SK-N-SH (cell line): ENCODE data around the gene CCDC61. TPM values are rescaled to one million over a fixed set of nuclear protein-coding genes. Genes with fewer than 3 reads are reported as not detected.
A peak's percentile ranks its signal among the peaks of the same experiment; 100 is the strongest.

ENCODE experiments used
- CTCF ChIA-PET: fragments of 300-600, 350-600 bp; formaldehyde crosslinking; extraction: SDS; loops from one replicate; lab custom pipeline; 2021; lab: Yijun Ruan, JAX
- POLR2A ChIA-PET: fragments of 350-600 bp; sonication (Branson Sonifier 250); formaldehyde crosslinking; extraction: SDS; loops from one replicate; lab custom pipeline; 2020; ENCODE audit warnings: antibody characterized with exemption, inconsistent platforms; lab: Yijun Ruan, JAX
- DNase-seq: peaks from one replicate; pipeline ENCODE4 v3.0.0; 2012
- H2AFZ ChIP-seq: fragments of 200-600 bp; sonication (generic); 2 replicates; pipeline ENCODE4 v1.8.1; 2016; ENCODE audit warnings: antibody characterized with exemption, mild to moderate bottlenecking, low read depth
- H3F3A ChIP-seq: fragments of 200-600 bp; sonication (generic); replicated peaks from 2 replicates; pipeline ENCODE3; 2016; ENCODE audit warnings: antibody characterized with exemption, mild to moderate bottlenecking; ENCODE audit not compliant: insufficient read depth
- H3K27ac ChIP-seq, 2 experiments: fragments of 200-500 bp in 1 of 2; fragments of 200-600 bp in 1 of 2; sonication (Bioruptor generic) in 1 of 2; sonication (generic), shearing (Covaris generic) in 1 of 2; 2 replicates each; pipeline versions ENCODE4 v1.5.1 to v1.6.1; 2014 to 2016; ENCODE audit warnings: low read depth in 2 of 2, inconsistent platforms in 1 of 2, low read length in 1 of 2, mild to moderate bottlenecking in 1 of 2, mixed read lengths in 1 of 2
- H3K27me3 ChIP-seq: fragments of 200-600 bp; sonication (generic), shearing (Covaris generic); 2 replicates; pipeline ENCODE4 v1.6.1; 2016; ENCODE audit warnings: mixed run types; ENCODE audit not compliant: insufficient read depth
- H3K36me3 ChIP-seq, 2 experiments: fragments of 200-500 bp in 1 of 2; fragments of 200-600 bp in 1 of 2; sonication (Bioruptor generic) in 1 of 2; sonication (generic) in 1 of 2; replicated peaks in 1 of 2; 2 replicates each; pipeline versions ENCODE3 to v1.5.1; 2014 to 2016; ENCODE audit warnings: low read length in 1 of 2, mild to moderate bottlenecking in 1 of 2; ENCODE audit not compliant: insufficient read depth in 2 of 2, control insufficient read depth in 1 of 2
- H3K4me1 ChIP-seq, 2 experiments: fragments of 200-500 bp in 1 of 2; fragments of 200-600 bp in 1 of 2; sonication (Bioruptor generic) in 1 of 2; sonication (generic), shearing (Covaris generic) in 1 of 2; 2 replicates each; pipeline versions ENCODE4 v1.5.1 to v1.6.1; 2014 to 2016; ENCODE audit warnings: low read depth in 1 of 2, low read length in 1 of 2, mixed run types in 1 of 2; ENCODE audit not compliant: insufficient read depth in 2 of 2, control insufficient read depth in 1 of 2
- H3K4me2 ChIP-seq: fragments of 200-600 bp; sonication (generic), shearing (Covaris generic); 2 replicates; pipeline ENCODE4 v1.6.1; 2017; ENCODE audit warnings: mixed run types
- H3K4me3 ChIP-seq, 2 experiments: fragments of 200-500 bp in 1 of 2; fragments of 200-600 bp in 1 of 2; sonication (Bioruptor generic) in 1 of 2; sonication (generic), shearing (Covaris generic) in 1 of 2; 2 replicates each; pipeline versions ENCODE4 v1.5.1 to v1.8.1; 2014 to 2016; ENCODE audit warnings: low read depth in 2 of 2, inconsistent platforms in 1 of 2, low read length in 1 of 2, mild to moderate bottlenecking in 1 of 2, mixed read lengths in 1 of 2, moderate library complexity in 1 of 2
- H3K79me2 ChIP-seq: fragments of 200-600 bp; sonication (generic); 2 replicates; pipeline ENCODE4 v1.8.1; 2017; ENCODE audit warnings: mild to moderate bottlenecking; ENCODE audit not compliant: insufficient read depth
- H3K9ac ChIP-seq: fragments of 200-600 bp; sonication (generic); 2 replicates; pipeline ENCODE4 v1.6.1; 2017; ENCODE audit warnings: mixed run types
- H3K9me2 ChIP-seq: fragments of 200-600 bp; sonication (generic); 2 replicates; pipeline ENCODE4 v1.6.1; 2017; ENCODE audit warnings: mixed run types
- H3K9me3 ChIP-seq: fragments of 200-600 bp; sonication (generic); 2 replicates; pipeline ENCODE4 v1.6.1; 2017; ENCODE audit warnings: mixed run types, mild to moderate bottlenecking, moderate library complexity
- H4K20me1 ChIP-seq: fragments of 200-600 bp; sonication (generic); 2 replicates; pipeline ENCODE4 v1.6.1; 2017; ENCODE audit warnings: mild to moderate bottlenecking, mixed run types; ENCODE audit not compliant: insufficient read depth
- EP300 ChIP-seq, 2 experiments: IDR thresholded peaks; 2 replicates each; pipeline versions ENCODE4 v1.4.0 to v1.6.1; 2012; ENCODE audit warnings: borderline replicate concordance in 1 of 2, low read depth in 1 of 2, low read length in 1 of 2
- EZH2phosphoT487 ChIP-seq: fragments of 200-600 bp; sonication (generic); IDR thresholded peaks from 2 replicates; pipeline ENCODE4 v1.6.1; 2017; ENCODE audit warnings: low read depth, mixed run types, mild to moderate bottlenecking, antibody characterized with exemption, moderate library complexity, borderline replicate concordance
- FOXM1 ChIP-seq: IDR thresholded peaks from 2 replicates; pipeline ENCODE4 v1.4.0; 2012; ENCODE audit warnings: low read depth, mild to moderate bottlenecking
- RCOR1 ChIP-seq: fragments of 150-350 bp; IDR thresholded peaks from 2 replicates; pipeline ENCODE4 v1.6.1; 2017; ENCODE audit warnings: antibody characterized with exemption, low read length
- USF1 ChIP-seq: IDR thresholded peaks from 2 replicates; pipeline ENCODE4 v1.4.0; 2012; ENCODE audit warnings: low read depth, borderline replicate concordance
- WGBS: methylation state at CpG from one replicate; pipeline ENCODE4 v1.1.6; 2017; ENCODE audit warnings: low lambda C conversion rate; 5-methylcytosine and 5-hydroxymethylcytosine counted together
- polyA plus RNA-seq, 3 experiments: library from polyadenylated mRNA; depleted of rRNA; stranded (reverse); fragments of >200 nt; gene quantifications; 2 replicates each; pipeline ENCODE4 v1.2.3, GENCODE V29; 2012
- small RNA-seq, 7 experiments: library from RNA; depleted of rRNA; stranded (forward); fragments of <200 nt; gene quantifications; one replicate each; pipeline ENCODE3, GENCODE V24; 2012

Gene CCDC61
- polyA plus RNA-seq, 1 of the 3 experiments (the other 2 are of a cell fraction) = 6.8 TPM

GRCh38 chr19:46066471-46066870 is 71.2 kb downstream of the CCDC61 start (continued):
- TF ChIP-seq USF1 (no peak), RCOR1 (no peak)

- Histone ChIP-seq H3K4me2 (peak overlapping the region; percentile 13; the same call in 1 of the 2 replicates), H3K9me2 (no peaks in the 10 kb centered on the region), H2AFZ (no peak overlapping the region), H4K20me1 (no peaks in the 10 kb centered on the region), H3K4me3 (no peak overlapping the region), H3K79me2 (no peaks in the 10 kb centered on the region), H3F3A (peaks cover 28% of the 10 kb centered on the region), H3K27ac (peak overlapping the region in 1 of 2 experiments; percentile 62; a peak in 1 of 4 replicates), H3K27me3 (peaks cover 5% of the 10 kb centered on the region; the same call in 1 of the 2 replicates), H3K9me3 (no peaks in the 10 kb centered on the region), H3K9ac (no peak overlapping the region), H3K36me3 (no peaks in the 10 kb centered on the region), H3K4me1 (peaks cover 0 to 20% of the 10 kb centered on the region in 2 experiments; a peak in 2 of 4 replicates)
- 40% methylated on average over 1 of the region's 1 CpG for WGBS
- POLR2A ChIA-PET = no interaction called here
- CTCF ChIA-PET = interaction anchor here (0.6 to 3.9 kb wide), 6 partner anchors 9 to 367 kb away, joined by 3 to 19 read pairs (median 7); no protein-coding TSS in a partner anchor
- DNase-seq = no peak
- TF ChIP-seq RCOR1 = no peak
- TF ChIP-seq EZH2phosphoT487 = no peak
- TF ChIP-seq EP300 (IDR thresholded peaks at IDR 0.05; ENCODE audit: borderline replicate concordance in 1 of 2, low read depth in 1 of 2, low read length in 1 of 2) = no peak
- no peak for TF ChIP-seq FOXM1
Observed at GRCh38 chr19:46067691-46068090, 72.4 kb downstream of the CCDC61 start.

Small RNA genes within 50 kb of the gene (small RNA-seq; reads per million reads assigned to genes)
- gene MIR769 = 6.1 to 196 (median 80.7) reads per million in 7 experiments

Other genes starting within 250 kb of the CCDC61 start
- gene SIX5, start 226.2 kb upstream of the CCDC61 start, polyA plus RNA-seq (2012; rRNA removed) = 6.4 and 8.4 TPM in 2 replicates
- gene DMPK, start 213.0 kb upstream of the CCDC61 start, polyA plus RNA-seq (2012; rRNA removed) = 86.4 and 92.2 TPM in 2 replicates
- gene DMWD, start 202.6 kb upstream of the CCDC61 start, polyA plus RNA-seq (2012; rRNA removed) = 39.3 and 40.6 TPM in 2 replicates
- gene RSPH6A, start 180.2 kb upstream of the CCDC61 start, polyA plus RNA-seq (2012; rRNA removed) = 0.02 TPM in 1 of 2 replicates, not detected in the other
- gene SYMPK, start 132.3 kb upstream of the CCDC61 start, polyA plus RNA-seq (2012; rRNA removed) = 76.3 and 92.7 TPM in 2 replicates
- 0.97 and 1.5 TPM in 2 replicates for gene FOXA3, start 131.1 kb upstream of the CCDC61 start, polyA plus RNA-seq (2012; rRNA removed)
- gene IRF2BP1, start 109.3 kb upstream of the CCDC61 start, polyA plus RNA-seq (2012; rRNA removed) = 11.8 and 16.8 TPM in 2 replicates
- gene MYPOP, start 92.9 kb upstream of the CCDC61 start, polyA plus RNA-seq (2012; rRNA removed) = 2.8 and 5.1 TPM in 2 replicates
- gene NANOS2, start 80.7 kb upstream of the CCDC61 start, polyA plus RNA-seq (2012; rRNA removed) = not detected in 2 replicates
- 1.3 and 1.9 TPM in 2 replicates for gene NOVA2, start 21.6 kb upstream of the CCDC61 start, polyA plus RNA-seq (2012; rRNA removed)
- not detected in 2 replicates for gene PGLYRP1, start 27.6 kb downstream of the CCDC61 start, polyA plus RNA-seq (2012; rRNA removed)
- gene IGFL4, start 45.5 kb downstream of the CCDC61 start, polyA plus RNA-seq (2012; rRNA removed) = not detected in 2 replicates
- not detected in 2 replicates for gene IGFL3, start 129.2 kb downstream of the CCDC61 start, polyA plus RNA-seq (2012; rRNA removed)
- 0.21 and 0.23 TPM in 2 replicates for gene IGFL2, start 152.8 kb downstream of the CCDC61 start, polyA plus RNA-seq (2012; rRNA removed)
- gene IGFL1, start 234.3 kb downstream of the CCDC61 start, polyA plus RNA-seq (2012; rRNA removed) = not detected in 2 replicates